ENCODE results near the gene CNGA3. TPM values are rescaled to one million over a fixed set of nuclear protein-coding genes. Genes with fewer than 3 reads are reported as not detected.

CNGA3 gene
- total and polyA plus RNA-seq, 2 donors (not counting 1 experiment from before 2014, with no cell fraction given): under 0.01 TPM; not detected in 1

GRCh38 chr2:98355881-98356280, 9.6 kb downstream of the CNGA3 start:
- Histone ChIP-seq H3K27me3 (ENCODE audit: control insufficient read depth, insufficient read depth, low read length) (peaks cover 2% of the 10 kb centered on the region), H4K20me1 (ENCODE audit: control insufficient read depth, extremely low read depth, insufficient read depth, low read length) (no peaks in the 10 kb centered on the region)
- TF ChIP-seq CTCF (conservative IDR thresholded peaks at IDR 0.05 in 1 of 2, IDR thresholded peaks at IDR 0.05 in 1 of 2; ENCODE audit: low read depth in 1 of 2, low read length in 2 of 2): no peak
- TF ChIP-seq EZH2 (IDR thresholded peaks at IDR 0.05; ENCODE audit: low read length, missing control alignments): no peak

GRCh38 chr2:98356729-98357128, 10.5 kb downstream of the CNGA3 start:
- Histone ChIP-seq H4K20me1 (ENCODE audit: control insufficient read depth, extremely low read depth, insufficient read depth, low read length) (no peaks in the 10 kb centered on the region), H3K9me3 (ENCODE audit: control insufficient read depth, insufficient read depth, low read depth, low read length) (no peaks in the 10 kb centered on the region), H3K27ac (ENCODE audit: insufficient read depth, low read length) (no peak overlapping the region), H3K9ac (ENCODE audit: insufficient read depth, low read length) (no peak overlapping the region), H3K4me3 (replicated peaks in 1 of 4; ENCODE audit: control extremely low read depth in 1 of 4, insufficient read depth in 1 of 4, low read depth in 3 of 4, low read length in 4 of 4) (no peak overlapping the region), H2AFZ (ENCODE audit: low read length) (no peak overlapping the region), H3K27me3 (ENCODE audit: control insufficient read depth, insufficient read depth, low read length) (no peaks in the 10 kb centered on the region), H3K4me1 (ENCODE audit: control insufficient read depth, extremely low read depth, insufficient read depth, low read length) (no peaks in the 10 kb centered on the region), H3K4me2 (ENCODE audit: extremely low read depth, insufficient read depth, low read length) (no peak overlapping the region), H3K79me2 (ENCODE audit: control insufficient read depth, insufficient read depth, low read length) (no peaks in the 10 kb centered on the region), H3K36me3 (ENCODE audit: control insufficient read depth, insufficient read depth, low read length) (no peaks in the 10 kb centered on the region)
- DNase-seq (ENCODE audit: low read depth in 2 of 2): no peak
- TF ChIP-seq EZH2 (IDR thresholded peaks at IDR 0.05; ENCODE audit: low read length, missing control alignments): no peak
- TF ChIP-seq CTCF (conservative IDR thresholded peaks at IDR 0.05 in 1 of 2, IDR thresholded peaks at IDR 0.05 in 1 of 2; ENCODE audit: low read depth in 1 of 2, low read length in 2 of 2): no peak

More at GRCh38 chr2:98355881-98356280, 9.6 kb downstream of the CNGA3 start:
- no peak overlapping the region for H3K9ac ChIP-seq (ENCODE audit: insufficient read depth, low read length)
- H3K4me2 ChIP-seq (ENCODE audit: extremely low read depth, insufficient read depth, low read length): no peak overlapping the region
- no peak overlapping the region for H3K27ac ChIP-seq (ENCODE audit: insufficient read depth, low read length)
- H3K36me3 ChIP-seq (ENCODE audit: control insufficient read depth, insufficient read depth, low read length): no peaks in the 10 kb centered on the region
- no peak overlapping the region for H3K4me3 ChIP-seq (replicated peaks in 1 of 4; ENCODE audit: control extremely low read depth in 1 of 4, insufficient read depth in 1 of 4, low read depth in 3 of 4, low read length in 4 of 4)
- H2AFZ ChIP-seq (ENCODE audit: low read length): no peak overlapping the region
- DNase-seq (ENCODE audit: low read depth in 2 of 2): no peak
- no peaks in the 10 kb centered on the region for H3K4me1 ChIP-seq (ENCODE audit: control insufficient read depth, extremely low read depth, insufficient read depth, low read length)
- no peaks in the 10 kb centered on the region for H3K9me3 ChIP-seq (ENCODE audit: control insufficient read depth, insufficient read depth, low read depth, low read length)
- no peaks in the 10 kb centered on the region for H3K79me2 ChIP-seq (ENCODE audit: control insufficient read depth, insufficient read depth, low read length)

- Histone ChIP-seq H3K27me3 (ENCODE audit: control insufficient read depth, insufficient read depth, low read length) (no peaks in the 10 kb centered on the region), H3K9ac (ENCODE audit: insufficient read depth, low read length) (no peak overlapping the region), H3K36me3 (ENCODE audit: control insufficient read depth, insufficient read depth, low read length) (no peaks in the 10 kb centered on the region), H3K4me1 (ENCODE audit: control insufficient read depth, extremely low read depth, insufficient read depth, low read length) (no peaks in the 10 kb centered on the region), H2AFZ (ENCODE audit: low read length) (no peak overlapping the region), H3K9me3 (ENCODE audit: control insufficient read depth, insufficient read depth, low read depth, low read length) (no peaks in the 10 kb centered on the region), H4K20me1 (ENCODE audit: control insufficient read depth, extremely low read depth, insufficient read depth, low read length) (no peaks in the 10 kb centered on the region), H3K79me2 (ENCODE audit: control insufficient read depth, insufficient read depth, low read length) (no peaks in the 10 kb centered on the region), H3K4me3 (replicated peaks in 1 of 4; ENCODE audit: control extremely low read depth in 1 of 4, insufficient read depth in 1 of 4, low read depth in 3 of 4, low read length in 4 of 4) (no peak overlapping the region), H3K27ac (ENCODE audit: insufficient read depth, low read length) (no peak overlapping the region), H3K4me2 (ENCODE audit: extremely low read depth, insufficient read depth, low read length) (no peak overlapping the region)
- TF ChIP-seq EZH2 (IDR thresholded peaks at IDR 0.05; ENCODE audit: low read length, missing control alignments): no peak
- no peak for TF ChIP-seq CTCF (conservative IDR thresholded peaks at IDR 0.05 in 1 of 2, IDR thresholded peaks at IDR 0.05 in 1 of 2; ENCODE audit: low read depth in 1 of 2, low read length in 2 of 2)
- no peak for DNase-seq (ENCODE audit: low read depth in 2 of 2)
These were observed 11.6 kb downstream of the CNGA3 start for GRCh38 chr2:98357849-98358248.

All from fibroblast of lung (primary cell).